Tibial nerve (tissue), 4 donors: ENCODE measurements around the gene IFNGR1. TPM values are rescaled to one million over a fixed set of nuclear protein-coding genes. Genes with fewer than 3 reads are reported as not detected.

Source experiments
- DNase-seq, 2 donors: peaks; one replicate each; pipeline ENCODE4 v3.0.0-alpha.2; 2019; ENCODE audit warnings: low spot score in 2 of 2
- H3K27ac ChIP-seq, 4 donors: fragments of 200-600 bp; sonication (generic) in 3 of 4; one replicate each; pipeline ENCODE4 v1.5.1; 2017 to 2019; ENCODE audit warnings: mild to moderate bottlenecking in 1 of 4
- H3K27me3 ChIP-seq, 2 donors: fragments of 200-600 bp; sonication (generic) in 1 of 2; one replicate each; pipeline versions ENCODE4 v1.5.1 to v1.6.0; 2017 to 2019
- H3K36me3 ChIP-seq, 3 donors: fragments of 200-600 bp; sonication (generic); one replicate each; pipeline ENCODE4 v1.5.1; 2018 to 2019
- H3K4me1 ChIP-seq, 4 donors: fragments of 200-600 bp; sonication (generic) in 3 of 4; one replicate each; pipeline ENCODE4 v1.5.1; 2017 to 2019
- H3K4me3 ChIP-seq, 4 donors: fragments of 200-600 bp; sonication (generic) in 3 of 4; one replicate each; pipeline ENCODE4 v1.5.1; 2017 to 2019; ENCODE audit warnings: mild to moderate bottlenecking in 1 of 4, moderate library complexity in 1 of 4
- H3K9me3 ChIP-seq, 4 donors: fragments of 200-600 bp; sonication (generic) in 3 of 4; one replicate each; pipeline ENCODE4 v1.5.1; 2017 to 2019
- CTCF ChIP-seq, 5 experiments: fragments of 200-600 bp in 3 of 5; fragments of 450-650 bp in 2 of 5; sonication (generic) in 3 of 5; IDR thresholded peaks; one replicate each; pipeline ENCODE4 v1.5.1; 2016 to 2019; ENCODE audit warnings: antibody characterized with exemption in 5 of 5, mild to moderate bottlenecking in 3 of 5, moderate library complexity in 2 of 5
- EP300 ChIP-seq, 2 donors: sonication (generic); formaldehyde crosslinking; IDR thresholded peaks; one replicate each; pipeline ENCODE4 v1.6.1; 2017; ENCODE audit warnings: antibody characterized with exemption in 2 of 2, mild to moderate bottlenecking in 1 of 2
- POLR2A ChIP-seq, 2 donors: fragments of 450-650 bp; IDR thresholded peaks; one replicate each; pipeline ENCODE4 v1.6.1; 2017; ENCODE audit warnings: antibody characterized with exemption in 2 of 2, mild to moderate bottlenecking in 2 of 2, moderate library complexity in 2 of 2
- WGBS, 2 donors: methylation state at CpG; one replicate each; pipeline ENCODE4 v1.1.5; 2018; 5-methylcytosine and 5-hydroxymethylcytosine counted together
- total RNA-seq, 4 donors: library from RNA; depleted of rRNA; stranded (reverse); fragments of >200 nt; gene quantifications; one replicate each; pipeline ENCODE4 v1.1.0, GENCODE V29; 2016

IFNGR1 gene
- total RNA-seq, 4 donors from 2014 or later = 73.8 to 125 (median 97.8) TPM

- Histone ChIP-seq H3K9me3 (no peaks in the 10 kb centered on the region), H3K4me1 (peaks cover 0 to 66% (median 25%) of the 10 kb centered on the region in 4 donors), H3K36me3 (no peaks in the 10 kb centered on the region), H3K4me3 (no peak overlapping the region), H3K27me3 (no peaks in the 10 kb centered on the region), H3K27ac (peak overlapping the region in 3 of 4 donors; percentile 56 to 96 (median 61))
- 78 to 80% methylated on average over 6 of the region's 6 CpGs for WGBS, 2 donors
- peak in 1 of 2 donors; percentile 47 for DNase-seq
- TF ChIP-seq POLR2A (IDR thresholded peaks at IDR 0.05) = no peak
- TF ChIP-seq EP300 (IDR thresholded peaks at IDR 0.05) = peak in 1 of 2 donors; percentile 83
Observed at GRCh38 chr6:137223370-137224131, 4.4 kb upstream of the IFNGR1 start.

- 56 to 63% methylated on average over 3 of the region's 3 CpGs for WGBS, 2 donors
- H3K36me3 ChIP-seq = no peaks in the 10 kb centered on the region
- no peaks in the 10 kb centered on the region for H3K27me3 ChIP-seq
- H3K27ac ChIP-seq = peak overlapping the region; percentile 43 to 98 (median 76)
- H3K4me1 ChIP-seq = peaks cover 0 to 62% (median 16%) of the 10 kb centered on the region in 4 donors
- no peak overlapping the region for H3K4me3 ChIP-seq
- DNase-seq = no peak
- TF ChIP-seq CTCF (IDR thresholded peaks at IDR 0.05) (no peak), EP300 (IDR thresholded peaks at IDR 0.05) (peak; percentile 58 to 84), POLR2A (IDR thresholded peaks at IDR 0.05) (peak in 1 of 2 donors; percentile 19)
- H3K9me3 ChIP-seq = no peaks in the 10 kb centered on the region
Observed at GRCh38 chr6:137222381-137222780, 3.2 kb upstream of the IFNGR1 start.

- WGBS, 2 donors = 62 to 64% methylated on average over 6 of the region's 6 CpGs
- Histone ChIP-seq H3K36me3 (no peaks in the 10 kb centered on the region), H3K4me3 (peak overlapping the region; percentile 77 to 100 (median 85)), H3K27ac (peak overlapping the region; percentile 95 to 99 (median 97)), H3K27me3 (no peaks in the 10 kb centered on the region), H3K9me3 (no peaks in the 10 kb centered on the region), H3K4me1 (peaks cover 0 to 81% (median 21%) of the 10 kb centered on the region in 4 donors)
- DNase-seq = no peak
- TF ChIP-seq EP300 (IDR thresholded peaks at IDR 0.05) (no peak), POLR2A (IDR thresholded peaks at IDR 0.05) (no peak), CTCF (IDR thresholded peaks at IDR 0.05) (no peak)
Observed at GRCh38 chr6:137219664-137220252, 573 bp upstream of the IFNGR1 start.

- H3K27me3 ChIP-seq = no peaks in the 10 kb centered on the region
- no peaks in the 10 kb centered on the region for H3K36me3 ChIP-seq
- peak overlapping the region; percentile 95 to 99 (median 97) for H3K27ac ChIP-seq
- 0 to 2% methylated on average over 13 of the region's 13 CpGs for WGBS, 2 donors
- peak overlapping the region; percentile 77 to 100 (median 85) for H3K4me3 ChIP-seq
- peak in 1 of 2 donors; percentile 59 for DNase-seq
- no peak for TF ChIP-seq POLR2A (IDR thresholded peaks at IDR 0.05)
- TF ChIP-seq CTCF (IDR thresholded peaks at IDR 0.05) = no peak
- TF ChIP-seq EP300 (IDR thresholded peaks at IDR 0.05) = no peak
- no peaks in the 10 kb centered on the region for H3K9me3 ChIP-seq
- H3K4me1 ChIP-seq = peaks cover 0 to 85% (median 30%) of the 10 kb centered on the region in 4 donors
Observed at GRCh38 chr6:137218473-137218916, 690 bp downstream of the IFNGR1 start.

- Histone ChIP-seq H3K27ac (peak overlapping the region; percentile 95 to 99 (median 97)), H3K9me3 (no peaks in the 10 kb centered on the region), H3K4me3 (peak overlapping the region; percentile 77 to 100 (median 85)), H3K4me1 (peaks cover 0 to 85% (median 32%) of the 10 kb centered on the region in 4 donors), H3K27me3 (no peaks in the 10 kb centered on the region), H3K36me3 (no peaks in the 10 kb centered on the region)
- WGBS, 2 donors = 20 to 23% methylated on average over 12 of the region's 12 CpGs
- TF ChIP-seq CTCF (IDR thresholded peaks at IDR 0.05) (no peak), POLR2A (IDR thresholded peaks at IDR 0.05) (no peak), EP300 (IDR thresholded peaks at IDR 0.05) (peak in 1 of 2 donors; percentile 34)
- DNase-seq = peak in 1 of 2 donors; percentile 34
Observed at GRCh38 chr6:137217801-137218472, 1.2 kb downstream of the IFNGR1 start.
